ENCODE measurements around the gene TMEM154.

GRCh38 chr4:152708796-152709195 is 29.0 kb upstream of the TMEM154 start:
- TF ChIP-seq CTCF (IDR thresholded peaks at IDR 0.05), result no peak
- TF ChIP-seq POLR2A (IDR thresholded peaks at IDR 0.05), result no peak
